HepG2 (cell line): ENCODE data around the gene GGT7. TPM values are rescaled to one million over a fixed set of nuclear protein-coding genes. Genes with fewer than 3 reads are reported as not detected.
A peak's percentile ranks its signal among the peaks of the same experiment; 100 is the strongest.

Experiments used
- ARID5B ChIP-seq: IDR thresholded peaks from 2 replicates; pipeline ENCODE4 v1.4.0; 2020; ENCODE audit warnings: mild to moderate bottlenecking, missing genetic modification reagents
- ASH2L ChIP-seq: fragments of 300-600, 200-600 bp; sonication (generic); IDR thresholded peaks from 2 replicates; pipeline ENCODE4 v1.7.0; 2017; ENCODE audit warnings: low read depth, mild to moderate bottlenecking, moderate library complexity, mixed read lengths, low read length; ENCODE audit not compliant: insufficient read length
- JARID2 ChIP-seq: sonication (generic); formaldehyde crosslinking; IDR thresholded peaks from 2 replicates; pipeline ENCODE4 v1.8.1; 2023; ENCODE audit warnings: missing genetic modification reagents, inconsistent platforms; ENCODE audit not compliant: insufficient replicate concordance
- KDM3A ChIP-seq: IDR thresholded peaks from 2 replicates; pipeline ENCODE4 v1.6.1; 2018; ENCODE audit warnings: low read depth, missing compliant biosample characterization
- MAF1 ChIP-seq: sonication (generic); formaldehyde crosslinking; IDR thresholded peaks from 2 replicates; pipeline ENCODE4 v1.5.0; 2020; ENCODE audit warnings: missing genetic modification reagents, borderline replicate concordance
- MTF2 ChIP-seq: sonication (generic); formaldehyde crosslinking; IDR thresholded peaks from 2 replicates; pipeline ENCODE4 v1.5.0; 2020; ENCODE audit warnings: missing genetic modification reagents, borderline replicate concordance
- NR2F1 ChIP-seq, 2 experiments: fragments of 450-650 bp in 1 of 2; formaldehyde crosslinking in 1 of 2; IDR thresholded peaks; 2 replicates each; pipeline versions ENCODE4 v1.5.0 to v1.6.1; 2016 to 2020; ENCODE audit warnings: mild to moderate bottlenecking in 1 of 2, missing compliant biosample characterization in 1 of 2, missing genetic modification reagents in 1 of 2, moderate library complexity in 1 of 2
- ZBTB40 ChIP-seq, 2 experiments: fragments of 450-650 bp in 1 of 2; sonication (generic) in 1 of 2; formaldehyde crosslinking in 1 of 2; IDR thresholded peaks; 2 replicates each; pipeline versions ENCODE4 v1.6.1 to v1.8.0; 2016 to 2022; ENCODE audit warnings: antibody characterized with exemption in 1 of 2, mild to moderate bottlenecking in 1 of 2, missing genetic modification reagents in 1 of 2
- ZNF235 ChIP-seq: sonication (generic); formaldehyde crosslinking; IDR thresholded peaks from 2 replicates; pipeline ENCODE4 v1.8.1; 2023; ENCODE audit warnings: mild to moderate bottlenecking, missing genetic modification reagents, borderline replicate concordance
- polyA plus RNA-seq, 8 experiments: library from polyadenylated mRNA; depleted of rRNA in 3 of 8; stranded (reverse) in 7 of 8; unstranded in 1 of 8; fragments of >200 nt; fragmentation: Illumina TruSeq in 4 of 8; extraction: Trizol in 4 of 8; gene quantifications; 2 replicates each; pipeline versions ENCODE4 v1.2.1 to v1.2.3, GENCODE V29; 2011 to 2016; ENCODE audit warnings: low read depth in 4 of 8, missing spikeins in 1 of 8, mixed read lengths in 1 of 8; ENCODE audit not compliant: insufficient read depth in 1 of 8
- total RNA-seq, 5 experiments: library from RNA; depleted of rRNA; stranded (reverse); fragments of >200 nt; fragmentation: Illumina TruSeq; extraction: Trizol; gene quantifications; 2 replicates each; pipeline ENCODE4 v1.2.3, GENCODE V29; 2016; ENCODE audit warnings: low read depth in 1 of 5
- TF ChIP-seq, protein P1 (sequence below): sonication (generic); formaldehyde crosslinking; IDR thresholded peaks from 2 replicates; pipeline ENCODE4 v1.4.0; 2020; ENCODE audit warnings: missing genetic modification reagents
- TF ChIP-seq, protein P2 (sequence below): sonication (generic); formaldehyde crosslinking; IDR thresholded peaks from 2 replicates; pipeline ENCODE4 v1.4.0; 2020; ENCODE audit warnings: missing genetic modification reagents, low read depth, mild to moderate bottlenecking, borderline replicate concordance

GGT7 gene
- total and polyA plus RNA-seq, 2 of the 13 experiments (the other 11 are each of a cell fraction or from before 2014, with no cell fraction given) = 6.6 to 23.0 TPM

DNA sequence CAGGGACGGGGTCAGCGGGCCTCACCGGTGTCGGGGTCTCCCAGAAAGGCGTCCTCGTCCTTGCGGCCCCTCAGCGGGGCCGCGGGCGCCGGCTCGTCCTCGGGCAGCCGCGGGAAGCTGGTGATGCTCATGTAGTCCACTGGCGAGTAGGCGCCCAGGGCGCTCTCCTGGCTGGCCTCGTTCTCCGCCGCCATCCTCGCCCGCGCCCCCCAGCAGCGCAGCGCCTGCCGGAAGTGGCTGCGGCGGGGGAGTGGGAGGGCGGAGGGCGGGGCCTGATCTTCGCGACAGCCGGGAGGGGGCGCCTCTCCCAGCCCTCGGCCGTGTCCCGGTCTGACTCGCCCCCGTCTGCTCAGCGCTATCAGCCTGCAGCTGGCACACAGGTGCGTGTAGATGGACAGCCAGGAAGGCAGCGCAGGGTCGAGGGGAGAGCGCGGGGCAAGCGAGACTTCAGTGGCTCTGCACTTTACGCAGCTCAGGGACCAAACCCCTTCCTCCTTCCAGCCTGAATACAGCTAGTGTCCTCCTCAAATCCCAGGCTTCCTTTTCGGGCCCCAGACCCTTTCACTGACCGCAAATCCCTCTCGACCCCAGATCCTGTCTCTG lies at the start of gene GGT7 (continued):
- peak; percentile 96 for TF ChIP-seq ZNF235 (CRISPR knock-in tag)
- TF ChIP-seq MTF2 (CRISPR knock-in tag) = peak; percentile 87
- TF ChIP-seq, protein P1, sequence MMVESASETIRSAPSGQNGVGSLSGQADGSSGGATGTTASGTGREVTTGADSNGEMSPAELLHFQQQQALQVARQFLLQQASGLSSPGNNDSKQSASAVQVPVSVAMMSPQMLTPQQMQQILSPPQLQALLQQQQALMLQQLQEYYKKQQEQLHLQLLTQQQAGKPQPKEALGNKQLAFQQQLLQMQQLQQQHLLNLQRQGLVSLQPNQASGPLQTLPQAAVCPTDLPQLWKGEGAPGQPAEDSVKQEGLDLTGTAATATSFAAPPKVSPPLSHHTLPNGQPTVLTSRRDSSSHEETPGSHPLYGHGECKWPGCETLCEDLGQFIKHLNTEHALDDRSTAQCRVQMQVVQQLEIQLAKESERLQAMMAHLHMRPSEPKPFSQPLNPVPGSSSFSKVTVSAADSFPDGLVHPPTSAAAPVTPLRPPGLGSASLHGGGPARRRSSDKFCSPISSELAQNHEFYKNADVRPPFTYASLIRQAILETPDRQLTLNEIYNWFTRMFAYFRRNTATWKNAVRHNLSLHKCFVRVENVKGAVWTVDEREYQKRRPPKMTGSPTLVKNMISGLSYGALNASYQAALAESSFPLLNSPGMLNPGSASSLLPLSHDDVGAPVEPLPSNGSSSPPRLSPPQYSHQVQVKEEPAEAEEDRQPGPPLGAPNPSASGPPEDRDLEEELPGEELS (CRISPR knock-in tag) = peak; percentile 58; the same call in 1 of the 2 replicates
- TF ChIP-seq, protein P2, sequence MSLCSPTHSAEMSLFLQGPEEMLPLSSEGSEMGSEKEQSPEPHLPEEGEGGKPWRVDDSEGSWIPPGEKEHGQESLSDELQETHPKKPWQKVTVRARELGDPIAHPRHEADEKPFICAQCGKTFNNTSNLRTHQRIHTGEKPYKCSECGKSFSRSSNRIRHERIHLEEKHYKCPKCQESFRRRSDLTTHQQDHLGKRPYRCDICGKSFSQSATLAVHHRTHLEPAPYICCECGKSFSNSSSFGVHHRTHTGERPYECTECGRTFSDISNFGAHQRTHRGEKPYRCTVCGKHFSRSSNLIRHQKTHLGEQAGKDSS (CRISPR knock-in tag) = peak; percentile 88; the same call in 1 of the 2 replicates
- 0 out of 4 replicates have a peak, but pooled peaks of 1 of the 2 experiments have one; percentile 41 for TF ChIP-seq NR2F1 (CRISPR knock-in tag; IDR thresholded peaks at IDR 0.05)
- TF ChIP-seq ASH2L = peak; percentile 72
- TF ChIP-seq MAF1 (CRISPR knock-in tag) = no peak; the same call in 1 of the 2 replicates
- TF ChIP-seq ARID5B (CRISPR knock-in tag) = peak; percentile 88
- no peak for TF ChIP-seq ZBTB40 (IDR thresholded peaks at IDR 0.05)
- peak; percentile 84; the same call in 1 of the 2 replicates for TF ChIP-seq ZBTB40 (CRISPR knock-in tag; IDR thresholded peaks at IDR 0.05)
- peak; percentile 97 for TF ChIP-seq KDM3A
- no peak for TF ChIP-seq JARID2
